ENCODE measurements around the gene RNF14. TPM values are rescaled to one million over a fixed set of nuclear protein-coding genes. Genes with fewer than 3 reads are reported as not detected.

Gene RNF14
- total and polyA plus RNA-seq, 9 of the 15 experiments (the other 6 are each of a cell fraction or from before 2014, with no cell fraction given) = 36.3 to 140 (median 75.1) TPM

DNA sequence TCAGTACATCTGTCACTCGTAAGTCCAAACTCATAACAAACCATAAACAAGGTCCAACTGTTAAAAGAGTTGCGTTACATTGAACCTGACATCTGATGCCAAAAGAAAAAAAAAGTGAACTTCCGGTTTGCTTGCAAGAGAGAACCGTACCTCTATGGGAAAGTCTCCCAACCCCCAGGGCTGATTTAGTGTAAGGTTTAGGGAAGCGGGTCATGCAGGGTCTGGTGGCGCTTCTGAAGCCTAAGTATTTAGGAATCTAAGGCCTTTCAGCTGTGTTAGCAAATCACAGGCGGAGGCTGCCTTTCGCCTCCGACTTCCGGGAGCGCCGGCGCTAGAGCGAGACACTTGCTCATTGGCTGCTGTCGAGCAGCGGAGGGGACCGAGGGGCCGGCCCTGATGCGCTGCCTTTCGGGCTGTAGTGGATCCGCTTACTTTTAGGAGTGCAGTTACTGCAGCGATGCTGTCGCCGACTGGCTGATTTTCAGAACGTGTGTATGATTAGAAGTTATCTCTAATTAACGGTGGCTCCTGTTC is 55.9 kb downstream of the RNF14 start (continued):
- TF ChIP-seq, protein P1, sequence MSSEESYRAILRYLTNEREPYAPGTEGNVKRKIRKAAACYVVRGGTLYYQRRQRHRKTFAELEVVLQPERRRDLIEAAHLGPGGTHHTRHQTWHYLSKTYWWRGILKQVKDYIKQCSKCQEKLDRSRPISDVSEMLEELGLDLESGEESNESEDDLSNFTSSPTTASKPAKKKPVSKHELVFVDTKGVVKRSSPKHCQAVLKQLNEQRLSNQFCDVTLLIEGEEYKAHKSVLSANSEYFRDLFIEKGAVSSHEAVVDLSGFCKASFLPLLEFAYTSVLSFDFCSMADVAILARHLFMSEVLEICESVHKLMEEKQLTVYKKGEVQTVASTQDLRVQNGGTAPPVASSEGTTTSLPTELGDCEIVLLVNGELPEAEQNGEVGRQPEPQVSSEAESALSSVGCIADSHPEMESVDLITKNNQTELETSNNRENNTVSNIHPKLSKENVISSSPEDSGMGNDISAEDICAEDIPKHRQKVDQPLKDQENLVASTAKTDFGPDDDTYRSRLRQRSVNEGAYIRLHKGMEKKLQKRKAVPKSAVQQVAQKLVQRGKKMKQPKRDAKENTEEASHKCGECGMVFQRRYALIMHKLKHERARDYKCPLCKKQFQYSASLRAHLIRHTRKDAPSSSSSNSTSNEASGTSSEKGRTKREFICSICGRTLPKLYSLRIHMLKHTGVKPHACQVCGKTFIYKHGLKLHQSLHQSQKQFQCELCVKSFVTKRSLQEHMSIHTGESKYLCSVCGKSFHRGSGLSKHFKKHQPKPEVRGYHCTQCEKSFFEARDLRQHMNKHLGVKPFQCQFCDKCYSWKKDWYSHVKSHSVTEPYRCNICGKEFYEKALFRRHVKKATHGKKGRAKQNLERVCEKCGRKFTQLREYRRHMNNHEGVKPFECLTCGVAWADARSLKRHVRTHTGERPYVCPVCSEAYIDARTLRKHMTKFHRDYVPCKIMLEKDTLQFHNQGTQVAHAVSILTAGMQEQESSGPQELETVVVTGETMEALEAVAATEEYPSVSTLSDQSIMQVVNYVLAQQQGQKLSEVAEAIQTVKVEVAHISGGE (CRISPR knock-in tag; IDR thresholded peaks at IDR 0.05) = peak in 1 of 3 experiments; percentile 55; a peak in 1 of 6 replicates
- peak; percentile 84 for TF ChIP-seq C11orf30 (IDR thresholded peaks at IDR 0.05; ENCODE audit: low read depth)
- TF ChIP-seq BRD9 (IDR thresholded peaks at IDR 0.05; ENCODE audit: low read depth, partially characterized antibody) = peak; percentile 19
- TF ChIP-seq HDAC8 (tag; IDR thresholded peaks at IDR 0.05) = no peak
- no peak for TF ChIP-seq CREBBP (IDR thresholded peaks at IDR 0.05; ENCODE audit: low read depth, low read length)
- peak; percentile 66; the same call in 1 of the 2 replicates for TF ChIP-seq NFRKB (IDR thresholded peaks at IDR 0.05; ENCODE audit: low read depth)
- peak; percentile 50; the same call in 1 of the 2 replicates for TF ChIP-seq POLR2AphosphoS5 (IDR thresholded peaks at IDR 0.05; ENCODE audit: control insufficient read depth, insufficient read depth, low read depth, low read length)
- TF ChIP-seq, protein P2, sequence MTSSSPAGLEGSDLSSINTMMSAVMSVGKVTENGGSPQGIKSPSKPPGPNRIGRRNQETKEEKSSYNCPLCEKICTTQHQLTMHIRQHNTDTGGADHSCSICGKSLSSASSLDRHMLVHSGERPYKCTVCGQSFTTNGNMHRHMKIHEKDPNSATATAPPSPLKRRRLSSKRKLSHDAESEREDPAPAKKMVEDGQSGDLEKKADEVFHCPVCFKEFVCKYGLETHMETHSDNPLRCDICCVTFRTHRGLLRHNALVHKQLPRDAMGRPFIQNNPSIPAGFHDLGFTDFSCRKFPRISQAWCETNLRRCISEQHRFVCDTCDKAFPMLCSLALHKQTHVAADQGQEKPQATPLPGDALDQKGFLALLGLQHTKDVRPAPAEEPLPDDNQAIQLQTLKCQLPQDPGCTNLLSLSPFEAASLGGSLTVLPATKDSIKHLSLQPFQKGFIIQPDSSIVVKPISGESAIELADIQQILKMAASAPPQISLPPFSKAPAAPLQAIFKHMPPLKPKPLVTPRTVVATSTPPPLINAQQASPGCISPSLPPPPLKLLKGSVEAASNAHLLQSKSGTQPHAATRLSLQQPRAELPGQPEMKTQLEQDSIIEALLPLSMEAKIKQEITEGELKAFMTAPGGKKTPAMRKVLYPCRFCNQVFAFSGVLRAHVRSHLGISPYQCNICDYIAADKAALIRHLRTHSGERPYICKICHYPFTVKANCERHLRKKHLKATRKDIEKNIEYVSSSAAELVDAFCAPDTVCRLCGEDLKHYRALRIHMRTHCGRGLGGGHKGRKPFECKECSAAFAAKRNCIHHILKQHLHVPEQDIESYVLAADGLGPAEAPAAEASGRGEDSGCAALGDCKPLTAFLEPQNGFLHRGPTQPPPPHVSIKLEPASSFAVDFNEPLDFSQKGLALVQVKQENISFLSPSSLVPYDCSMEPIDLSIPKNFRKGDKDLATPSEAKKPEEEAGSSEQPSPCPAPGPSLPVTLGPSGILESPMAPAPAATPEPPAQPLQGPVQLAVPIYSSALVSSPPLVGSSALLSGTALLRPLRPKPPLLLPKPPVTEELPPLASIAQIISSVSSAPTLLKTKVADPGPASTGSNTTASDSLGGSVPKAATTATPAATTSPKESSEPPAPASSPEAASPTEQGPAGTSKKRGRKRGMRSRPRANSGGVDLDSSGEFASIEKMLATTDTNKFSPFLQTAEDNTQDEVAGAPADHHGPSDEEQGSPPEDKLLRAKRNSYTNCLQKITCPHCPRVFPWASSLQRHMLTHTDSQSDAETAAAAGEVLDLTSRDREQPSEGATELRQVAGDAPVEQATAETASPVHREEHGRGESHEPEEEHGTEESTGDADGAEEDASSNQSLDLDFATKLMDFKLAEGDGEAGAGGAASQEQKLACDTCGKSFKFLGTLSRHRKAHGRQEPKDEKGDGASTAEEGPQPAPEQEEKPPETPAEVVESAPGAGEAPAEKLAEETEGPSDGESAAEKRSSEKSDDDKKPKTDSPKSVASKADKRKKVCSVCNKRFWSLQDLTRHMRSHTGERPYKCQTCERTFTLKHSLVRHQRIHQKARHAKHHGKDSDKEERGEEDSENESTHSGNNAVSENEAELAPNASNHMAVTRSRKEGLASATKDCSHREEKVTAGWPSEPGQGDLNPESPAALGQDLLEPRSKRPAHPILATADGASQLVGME (CRISPR knock-in tag; IDR thresholded peaks at IDR 0.05) = no peak
- TF ChIP-seq, protein P3, sequence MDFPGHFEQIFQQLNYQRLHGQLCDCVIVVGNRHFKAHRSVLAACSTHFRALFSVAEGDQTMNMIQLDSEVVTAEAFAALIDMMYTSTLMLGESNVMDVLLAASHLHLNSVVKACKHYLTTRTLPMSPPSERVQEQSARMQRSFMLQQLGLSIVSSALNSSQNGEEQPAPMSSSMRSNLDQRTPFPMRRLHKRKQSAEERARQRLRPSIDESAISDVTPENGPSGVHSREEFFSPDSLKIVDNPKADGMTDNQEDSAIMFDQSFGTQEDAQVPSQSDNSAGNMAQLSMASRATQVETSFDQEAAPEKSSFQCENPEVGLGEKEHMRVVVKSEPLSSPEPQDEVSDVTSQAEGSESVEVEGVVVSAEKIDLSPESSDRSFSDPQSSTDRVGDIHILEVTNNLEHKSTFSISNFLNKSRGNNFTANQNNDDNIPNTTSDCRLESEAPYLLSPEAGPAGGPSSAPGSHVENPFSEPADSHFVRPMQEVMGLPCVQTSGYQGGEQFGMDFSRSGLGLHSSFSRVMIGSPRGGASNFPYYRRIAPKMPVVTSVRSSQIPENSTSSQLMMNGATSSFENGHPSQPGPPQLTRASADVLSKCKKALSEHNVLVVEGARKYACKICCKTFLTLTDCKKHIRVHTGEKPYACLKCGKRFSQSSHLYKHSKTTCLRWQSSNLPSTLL (IDR thresholded peaks at IDR 0.05) = 0 out of 2 replicates have a peak, but pooled peaks have one; percentile 15
- peak; percentile 89 for TF ChIP-seq CXXC5 (CRISPR knock-in tag; IDR thresholded peaks at IDR 0.05)
- TF ChIP-seq ETV1 (tag; conservative IDR thresholded peaks at IDR 0.05; ENCODE audit: low read depth) = peak; percentile 88
- TF ChIP-seq ZNF384 (IDR thresholded peaks at IDR 0.05; ENCODE audit: low read depth, low read length) = peak; percentile 97
- no peak for TF ChIP-seq RB1 (IDR thresholded peaks at IDR 0.05; ENCODE audit: low read depth)
- TF ChIP-seq MEIS2 (IDR thresholded peaks at IDR 0.05; ENCODE audit: partially characterized antibody) = peak; percentile 70
- 0 out of 4 replicates have a peak, but pooled peaks have one; percentile 25 to 38 for TF ChIP-seq MAZ (CRISPR knock-in tag; conservative IDR thresholded peaks at IDR 0.05 in 1 of 2, IDR thresholded peaks at IDR 0.05 in 1 of 2)
- TF ChIP-seq ZNF24 (IDR thresholded peaks at IDR 0.05) = 0 out of 2 replicates have a peak, but pooled peaks have one; percentile 14

Data from K562 (cell line).